IMR-90 (cell line): ENCODE data around the gene NTRK2. TPM values are rescaled to one million over a fixed set of nuclear protein-coding genes. Genes with fewer than 3 reads are reported as not detected.

ENCODE experiments used
- ATAC-seq: fragments of 200-7000 bp; cut with Tn5 transposase; 2 replicates; pipeline ENCODE4 v1.9.1; 2020; ENCODE audit warnings: low read depth, mild to moderate bottlenecking, moderate library complexity
- BruUV-seq: library from RNA; stranded (reverse); fragments of 400-500 nt; replicated peaks from 2 replicates; lab custom pipeline; 2021; lab: Mats Ljungman, UMichigan
- CTCF ChIA-PET: fragments of 300-600 bp; formaldehyde crosslinking; extraction: SDS; loops from one replicate; lab custom pipeline; 2021; ENCODE audit warnings: antibody characterized with exemption; lab: Yijun Ruan, JAX
- POLR2A ChIA-PET: fragments of 300-600 bp; sonication (Branson Sonifier 250); formaldehyde crosslinking; loops from one replicate; lab custom pipeline; 2022; ENCODE audit warnings: antibody characterized with exemption; ENCODE audit not compliant: unreplicated experiment; lab: Charles Lee
- DNase-seq: peaks from one replicate; pipeline ENCODE4 v3.0.0; 2013
- H2AFZ ChIP-seq: replicated peaks from 2 replicates; pipeline ENCODE3; 2013; ENCODE audit warnings: low read length, mild to moderate bottlenecking; ENCODE audit not compliant: poor library complexity
- H2AK5ac ChIP-seq: 2 replicates; pipeline ENCODE4 v1.6.1; 2013; ENCODE audit warnings: low read depth, low read length, inconsistent platforms
- H2AK9ac ChIP-seq: replicated peaks from 2 replicates; pipeline ENCODE3; 2013; ENCODE audit warnings: mild to moderate bottlenecking, low read depth, low read length, moderate library complexity; ENCODE audit not compliant: poor library complexity
- H2BK120ac ChIP-seq: 2 replicates; pipeline ENCODE4 v1.6.1; 2013; ENCODE audit warnings: low read depth, low read length, inconsistent platforms
- H2BK15ac ChIP-seq: 3 replicates; pipeline ENCODE4 v1.6.1; 2013; ENCODE audit warnings: low read depth, low read length, inconsistent platforms
- H2BK20ac ChIP-seq: 2 replicates; pipeline ENCODE4 v1.6.1; 2013; ENCODE audit warnings: low read depth, mild to moderate bottlenecking, inconsistent platforms, low read length, moderate library complexity
- H2BK5ac ChIP-seq: 2 replicates; pipeline ENCODE4 v1.6.1; 2013; ENCODE audit warnings: mild to moderate bottlenecking, low read depth, low read length, inconsistent platforms; ENCODE audit not compliant: poor library complexity, severe bottlenecking
- H3K14ac ChIP-seq: replicated peaks from 2 replicates; pipeline ENCODE4 v1.6.1; 2013; ENCODE audit warnings: low read depth, low read length, inconsistent platforms
- H3K18ac ChIP-seq: 2 replicates; pipeline ENCODE4 v1.6.1; 2013; ENCODE audit warnings: low read depth, low read length, control low read depth
- H3K23ac ChIP-seq: 2 replicates; pipeline ENCODE4 v1.6.1; 2013; ENCODE audit warnings: low read depth, low read length, inconsistent platforms
- H3K27ac ChIP-seq: 2 replicates; pipeline ENCODE4 v1.5.1; 2013; ENCODE audit warnings: mild to moderate bottlenecking, control low read depth, low read length; ENCODE audit not compliant: insufficient read depth
- H3K27me3 ChIP-seq: 2 replicates; pipeline ENCODE4 v1.6.1; 2013; ENCODE audit warnings: low read length; ENCODE audit not compliant: control insufficient read depth, insufficient read depth
- H3K36me3 ChIP-seq: 2 replicates; pipeline ENCODE4 v1.6.1; 2013; ENCODE audit warnings: low read length, mixed read lengths; ENCODE audit not compliant: control insufficient read depth, insufficient read depth
- H3K4ac ChIP-seq: 2 replicates; pipeline ENCODE4 v1.6.1; 2013; ENCODE audit warnings: low read depth, low read length, inconsistent platforms
- H3K4me1 ChIP-seq: 2 replicates; pipeline ENCODE4 v1.6.1; 2013; ENCODE audit warnings: low read length, mixed read lengths; ENCODE audit not compliant: control insufficient read depth, insufficient read depth
- H3K4me2 ChIP-seq: 2 replicates; pipeline ENCODE4 v1.6.1; 2013; ENCODE audit warnings: low read depth, mild to moderate bottlenecking, control low read depth, low read length, moderate library complexity
- H3K4me3 ChIP-seq: 2 replicates; pipeline ENCODE4 v1.5.1; 2013; ENCODE audit warnings: low read depth, mild to moderate bottlenecking, control low read depth, low read length, moderate library complexity; ENCODE audit not compliant: insufficient read depth
- H3K56ac ChIP-seq: 2 replicates; pipeline ENCODE4 v1.6.1; 2013; ENCODE audit warnings: low read length, inconsistent platforms; ENCODE audit not compliant: insufficient read depth; ENCODE audit errors: extremely low read depth
- H3K79me1 ChIP-seq, 2 experiments: 2 replicates each; pipeline ENCODE4 v1.6.1; 2013; ENCODE audit warnings: low read length in 2 of 2, inconsistent platforms in 1 of 2, low read depth in 1 of 2
- H3K9ac ChIP-seq: 2 replicates; pipeline ENCODE4 v1.6.1; 2013; ENCODE audit warnings: low read depth, low read length, control low read depth
- H3K9me1 ChIP-seq: 2 replicates; pipeline ENCODE4 v1.6.1; 2013; ENCODE audit warnings: low read length, inconsistent platforms; ENCODE audit not compliant: insufficient read depth
- H3K9me3 ChIP-seq: 2 replicates; pipeline ENCODE4 v1.6.1; 2013; ENCODE audit warnings: low read length; ENCODE audit not compliant: control insufficient read depth, insufficient read depth
- H4K20me1 ChIP-seq: 2 replicates; pipeline ENCODE4 v1.6.1; 2013; ENCODE audit warnings: low read length, inconsistent platforms; ENCODE audit not compliant: insufficient read depth
- H4K5ac ChIP-seq: 2 replicates; pipeline ENCODE4 v1.6.1; 2013; ENCODE audit warnings: mild to moderate bottlenecking, low read depth, low read length, control low read depth
- H4K8ac ChIP-seq, 2 experiments: 2 replicates each; pipeline ENCODE4 v1.6.1; 2013; ENCODE audit warnings: low read depth in 2 of 2, low read length in 2 of 2, control low read depth in 1 of 2, inconsistent platforms in 1 of 2
- H4K91ac ChIP-seq: 2 replicates; pipeline ENCODE4 v1.6.1; 2013; ENCODE audit warnings: low read depth, low read length, inconsistent platforms; ENCODE audit not compliant: insufficient read depth
- CEBPB ChIP-seq: IDR thresholded peaks from 2 replicates; pipeline ENCODE4 v1.6.1; 2012; ENCODE audit warnings: low read depth, low read length, improper control_type of control experiment
- CHD1 ChIP-seq: IDR thresholded peaks from 2 replicates; pipeline ENCODE4 v1.6.1; 2012; ENCODE audit warnings: low read depth, low read length, improper control_type of control experiment
- CTCF ChIP-seq: conservative IDR thresholded peaks from 2 replicates; pipeline ENCODE4 v1.5.1; 2012; ENCODE audit warnings: mild to moderate bottlenecking, low read depth, low read length, improper control_type of control experiment
- MXI1 ChIP-seq: IDR thresholded peaks from 2 replicates; pipeline ENCODE4 v1.6.1; 2012; ENCODE audit warnings: low read depth, mild to moderate bottlenecking, low read length, moderate library complexity, borderline replicate concordance
- POLR2A ChIP-seq: IDR thresholded peaks from 2 replicates; pipeline ENCODE4 v1.6.1; 2012; ENCODE audit warnings: mild to moderate bottlenecking, low read depth, low read length
- SMC3 ChIP-seq: fragments of 150-350 bp; IDR thresholded peaks from 2 replicates; pipeline ENCODE4 v1.6.1; 2016; ENCODE audit warnings: low read depth, mild to moderate bottlenecking, antibody characterized with exemption, low read length, moderate library complexity
- WGBS, 2 experiments: methylation state at CpG; one replicate each; pipeline versions ENCODE4 v1.1.5 to v1.1.7; 2013; ENCODE audit warnings: missing lambda C conversion rate in 2 of 2; ENCODE audit not compliant: insufficient read length in 1 of 2; ENCODE audit errors: extremely low coverage in 2 of 2; 5-methylcytosine and 5-hydroxymethylcytosine counted together
- dilution Hi-C: fragments of 300-500 bp; cut with HindIII; formaldehyde crosslinking; loops from one replicate; pipeline ENCODE4 v1.14.3; 2018; ENCODE audit warnings: low sequenced_read_pairs; ENCODE audit not compliant: unreplicated experiment
- in situ Hi-C: fragments of 300-500 bp; cut with MboI; formaldehyde crosslinking; loops from 3 replicates; pipeline ENCODE4 v1.14.3; 2019; ENCODE audit warnings: low sequenced_read_pairs, inconsistent platforms, mixed read lengths
- intact Hi-C: fragments of 100-400 bp; cut with micrococcal nuclease; formaldehyde crosslinking; loops from 2 replicates; pipeline ENCODE4 v1.10.0; 2022
- polyA plus RNA-seq, 3 experiments: library from polyadenylated mRNA; depleted of rRNA; stranded (reverse); fragments of >200 nt; gene quantifications; 2 replicates each; pipeline ENCODE4 v1.2.3, GENCODE V29; 2012; ENCODE audit warnings: low replicate concordance in 1 of 3
- total RNA-seq: library from RNA; depleted of rRNA; stranded (reverse); fragments of >200 nt; gene quantifications from 2 replicates; pipeline ENCODE4 v1.2.3, GENCODE V29; 2012

The NTRK2 gene
- total and polyA plus RNA-seq, 2 of the 4 experiments (the other 2 are of a cell fraction): under 0.01 to 0.02 TPM

- Histone ChIP-seq H3K56ac (no peak overlapping the region), H2AK5ac (no peak overlapping the region), H4K91ac (no peak overlapping the region), H3K27ac (no peak overlapping the region), H3K27me3 (no peaks in the 10 kb centered on the region), H2AK9ac (no peak overlapping the region), H3K4ac (no peak overlapping the region), H2BK120ac (no peak overlapping the region), H2BK20ac (no peak overlapping the region), H3K23ac (no peak overlapping the region), H3K14ac (no peak overlapping the region), H2BK5ac (no peak overlapping the region), H4K5ac (no peak overlapping the region), H3K4me3 (no peak overlapping the region), H3K9me3 (peaks cover 3% of the 10 kb centered on the region), H4K8ac (no peak overlapping the region), H3K36me3 (no peaks in the 10 kb centered on the region), H3K4me1 (no peaks in the 10 kb centered on the region), H4K20me1 (no peaks in the 10 kb centered on the region), H3K79me1 (no peaks in the 10 kb centered on the region), H2BK15ac (no peak overlapping the region), H3K9ac (no peak overlapping the region), H3K4me2 (no peak overlapping the region), H3K18ac (no peak overlapping the region), H2AFZ (no peak overlapping the region), H3K9me1 (no peaks in the 10 kb centered on the region)
- in situ Hi-C loops (no loop called here), dilution Hi-C loops (no loop called here), intact Hi-C loops (no loop called here)
- no peak for DNase-seq
- POLR2A ChIA-PET: no interaction called here
- CTCF ChIA-PET: no interaction called here
- no CpG with 5 or more reads among the region's 11 CpGs for WGBS, 2 experiments
- BruUV-seq: no TSS peak
- no peak for TF ChIP-seq SMC3
- TF ChIP-seq POLR2A: no peak
- TF ChIP-seq CHD1: no peak
- no peak for TF ChIP-seq CTCF
- TF ChIP-seq MXI1: no peak
- TF ChIP-seq CEBPB: no peak
- ATAC-seq: no peak
Measured at GRCh38 chr9:84744726-84745125, 75.2 kb downstream of the NTRK2 start.
